C4-2B (cell line): Measurements from ENCODE around the gene ADPGK.

Experiments used
- H3K27ac ChIP-seq: fragments of 450-650 bp; 2 replicates; pipeline ENCODE4 v1.5.1; 2017
- CTCF ChIP-seq: fragments of 450-650 bp; conservative IDR thresholded peaks from 2 replicates; pipeline ENCODE4 v1.5.1; 2017; ENCODE audit warnings: mild to moderate bottlenecking
- ZFX ChIP-seq: fragments of 450-650 bp; IDR thresholded peaks from 2 replicates; pipeline ENCODE4 v1.6.1; 2017

ADPGK gene

GRCh38 chr15:72797834-72798233, 14.3 kb upstream of the ADPGK start:
- TF ChIP-seq ZFX: no peak
- no peak for TF ChIP-seq CTCF
- H3K27ac ChIP-seq: no peak overlapping the region

DNA sequence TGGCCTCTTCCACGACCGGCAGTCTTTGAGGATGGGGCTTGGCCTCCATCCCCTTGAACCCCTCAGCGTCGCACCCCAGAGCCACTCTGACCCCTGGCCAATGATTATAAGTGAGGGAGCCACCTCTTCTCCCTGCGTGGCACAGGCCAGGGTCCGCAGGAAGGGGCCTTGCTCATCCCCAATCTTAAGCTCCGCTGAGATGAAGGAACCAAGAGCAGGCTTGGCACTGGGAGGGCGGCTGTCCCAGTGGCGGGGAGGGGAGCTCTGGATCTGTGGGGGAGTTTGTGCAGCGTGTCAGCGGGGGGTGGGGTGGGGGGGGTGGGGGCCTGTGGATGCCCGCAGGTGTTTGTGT, 13.8 kb upstream of the ADPGK start:
- peak; percentile 20; the same call in 1 of the 2 replicates for TF ChIP-seq ZFX
- TF ChIP-seq CTCF: no peak
- peak overlapping the region; percentile 55 for H3K27ac ChIP-seq

DNA sequence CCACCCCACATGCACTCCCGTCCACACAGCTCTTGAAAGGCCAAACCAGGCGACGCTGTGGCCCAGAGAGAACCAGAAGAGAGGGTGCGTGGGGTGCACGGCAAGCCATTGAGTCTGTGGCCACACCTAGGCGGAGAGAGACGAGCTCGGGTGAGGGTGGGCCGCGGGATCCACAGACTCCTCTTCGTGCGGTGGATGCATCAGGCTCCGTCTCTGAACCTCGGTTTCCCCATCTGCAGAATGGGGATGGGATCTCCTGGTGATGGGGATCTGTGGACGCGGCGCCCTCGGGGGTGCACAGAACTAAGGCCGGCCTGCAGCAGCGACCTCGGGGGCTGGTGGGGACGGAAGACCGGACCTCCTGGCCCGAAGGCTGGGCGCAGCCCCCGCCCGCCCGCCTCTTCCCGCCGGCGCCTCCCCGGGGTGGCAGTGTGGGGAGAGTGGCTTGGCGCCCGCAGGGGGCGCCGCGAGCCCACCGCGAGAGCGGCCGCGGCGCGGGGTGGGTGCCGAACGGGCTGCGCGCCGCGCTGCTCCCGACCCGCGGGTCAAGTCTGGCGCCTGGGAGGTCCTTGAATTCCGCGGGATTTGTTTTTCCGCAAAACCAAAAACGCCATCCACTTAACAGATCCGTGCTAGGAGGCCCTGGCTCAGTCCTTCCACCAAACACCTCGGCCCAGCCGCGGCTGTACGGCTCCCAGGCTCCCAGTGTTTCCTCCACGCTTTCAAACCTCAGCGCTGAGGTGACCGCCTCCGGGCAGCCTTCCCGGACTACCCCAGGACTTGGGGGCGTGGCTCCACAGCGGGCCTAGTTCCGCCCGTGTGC, 13.2 kb upstream of the ADPGK start:
- H3K27ac ChIP-seq: peak overlapping the region; percentile 55
- TF ChIP-seq ZFX: peak; percentile 50
- TF ChIP-seq CTCF: peak; percentile 94

DNA sequence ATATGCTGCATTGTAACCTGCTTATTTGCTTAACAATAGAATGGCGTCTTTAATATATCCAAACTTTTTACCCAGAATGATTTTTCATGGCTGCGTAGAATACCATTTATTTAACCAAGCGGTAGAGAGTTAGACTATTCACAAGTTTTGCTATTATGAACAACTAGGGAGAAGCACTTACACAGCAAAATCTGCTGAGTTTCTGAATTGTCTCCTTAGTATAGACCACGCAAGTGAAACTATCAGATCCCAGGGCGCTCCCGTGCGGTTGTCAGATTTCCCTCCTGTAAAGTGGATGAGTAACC, 12.6 kb upstream of the ADPGK start:
- TF ChIP-seq ZFX (no peak), CTCF (no peak)

GRCh38 chr15:72793766-72794660, 10.5 kb upstream of the ADPGK start:
- TF ChIP-seq CTCF (no peak), ZFX (no peak)
- no peak overlapping the region for H3K27ac ChIP-seq

More for the DNA sequence above, 12.6 kb upstream of the ADPGK start:
- H3K27ac ChIP-seq: peak overlapping the region; percentile 55; the same call in 1 of the 2 replicates

DNA sequence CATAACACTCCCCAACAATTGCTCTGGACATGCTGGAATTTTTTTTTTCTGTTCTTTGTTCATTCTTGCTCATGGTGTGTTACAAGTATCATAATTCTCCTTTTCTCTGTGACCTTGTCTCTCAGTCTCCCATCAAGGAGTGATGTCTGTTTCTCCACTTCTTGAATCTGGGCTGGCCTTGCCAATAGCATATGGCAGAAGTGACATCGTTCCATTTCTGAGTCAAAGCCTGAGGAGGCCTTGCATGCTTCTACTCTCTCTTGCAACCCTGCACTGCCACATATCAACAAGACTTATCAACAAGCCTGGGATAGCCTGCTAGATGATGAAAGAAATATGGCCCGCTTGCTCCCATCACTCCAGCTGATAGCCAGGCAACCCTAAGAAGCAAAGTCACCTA, 8.9 kb upstream of the ADPGK start:
- TF ChIP-seq ZFX (no peak), CTCF (no peak)
- no peak overlapping the region for H3K27ac ChIP-seq

GRCh38 chr15:72790302-72790910, 6.8 kb upstream of the ADPGK start:
- TF ChIP-seq CTCF (no peak), ZFX (no peak)
- no peak overlapping the region for H3K27ac ChIP-seq
